Measurements from ENCODE around the gene CADPS.

Gene CADPS

DNA sequence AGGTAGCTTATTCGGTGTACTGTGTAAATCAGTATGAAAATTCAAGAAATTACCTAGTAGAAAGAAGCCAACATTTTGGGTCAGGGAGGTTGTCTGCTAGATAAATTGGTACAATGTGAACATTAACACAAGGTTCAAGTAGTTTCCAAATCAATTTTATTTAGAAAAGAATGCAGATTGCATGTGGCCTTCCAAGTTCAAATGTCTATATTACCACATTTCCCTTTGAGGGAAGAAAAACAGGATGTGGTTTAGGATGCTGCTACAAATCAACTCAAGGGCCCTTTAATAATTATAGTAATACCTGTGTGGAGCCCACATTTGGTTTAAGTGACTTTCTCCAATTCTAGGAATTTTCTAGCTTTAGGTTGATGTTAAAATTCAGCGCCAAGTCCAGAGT lies 57.5 kb downstream of the CADPS start:
- Histone ChIP-seq H3K4me3 (ENCODE audit: low read depth in 1 of 2, low read length in 2 of 2) (no peak overlapping the region), H3K36me3 (ENCODE audit: control insufficient read depth in 1 of 2, insufficient read depth in 2 of 2, low read length in 2 of 2) (no peaks in the 10 kb centered on the region), H3K4me1 (ENCODE audit: control insufficient read depth in 1 of 2, insufficient read depth in 2 of 2, low read length in 2 of 2) (no peaks in the 10 kb centered on the region), H3K9me3 (ENCODE audit: control insufficient read depth in 1 of 2, low read length in 2 of 2) (no peaks in the 10 kb centered on the region), H3K27me3 (ENCODE audit: control insufficient read depth in 1 of 2, insufficient read depth in 2 of 2, low read length in 2 of 2) (no peaks in the 10 kb centered on the region), H3K27ac (ENCODE audit: low read depth, low read length) (no peak overlapping the region), H3K9ac (ENCODE audit: low read depth in 1 of 2, low read length in 2 of 2) (no peak overlapping the region)

DNA sequence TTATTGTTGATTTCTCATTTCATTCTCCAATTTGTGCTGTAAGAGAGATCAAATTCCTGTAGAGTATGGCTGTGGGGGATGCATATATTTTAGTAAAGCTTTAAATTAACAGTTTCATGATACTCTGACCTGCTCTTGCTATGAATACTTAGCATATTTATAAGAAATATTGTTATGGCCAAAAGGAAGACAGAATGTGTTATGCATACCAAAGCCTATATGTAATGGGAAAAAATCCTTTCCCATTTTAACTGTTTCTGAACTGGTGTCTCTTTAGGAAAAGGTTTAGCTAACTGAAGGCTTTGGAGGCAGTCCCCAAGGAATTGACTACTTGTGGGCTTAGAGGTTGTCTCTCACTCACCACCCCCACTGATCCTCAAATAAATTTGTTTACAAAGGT lies 59.2 kb downstream of the CADPS start:
- no peak overlapping the region for H3K27ac ChIP-seq (ENCODE audit: low read depth, low read length)

DNA sequence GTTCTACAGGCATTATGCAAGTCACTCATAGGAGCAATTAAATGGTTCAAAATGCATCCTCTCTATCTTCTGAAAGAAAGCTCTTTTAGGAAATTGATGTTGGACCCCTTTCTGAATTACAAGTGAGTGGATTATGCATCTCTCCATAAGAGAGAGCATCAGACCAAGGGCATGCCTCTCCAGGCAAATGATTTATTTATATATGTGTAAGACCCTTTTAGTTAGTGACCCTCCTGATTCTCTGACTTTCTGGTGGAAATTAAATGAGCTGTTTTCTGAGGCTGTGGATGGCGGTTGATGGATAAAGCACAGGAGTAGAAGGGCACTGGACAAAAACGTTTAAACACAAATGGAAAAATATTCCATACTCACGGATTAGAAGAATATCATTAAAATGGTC lies 62.6 kb downstream of the CADPS start:
- H3K36me3 ChIP-seq (ENCODE audit: control insufficient read depth in 1 of 2, insufficient read depth in 2 of 2, low read length in 2 of 2) = no peaks in the 10 kb centered on the region
- H3K9ac ChIP-seq (ENCODE audit: low read depth in 1 of 2, low read length in 2 of 2) = no peak overlapping the region
- no peaks in the 10 kb centered on the region for H3K4me1 ChIP-seq (ENCODE audit: control insufficient read depth in 1 of 2, insufficient read depth in 2 of 2, low read length in 2 of 2)
- H3K27ac ChIP-seq (ENCODE audit: low read depth, low read length) = no peak overlapping the region
- no peaks in the 10 kb centered on the region for H3K9me3 ChIP-seq (ENCODE audit: control insufficient read depth in 1 of 2, low read length in 2 of 2)
- H3K4me3 ChIP-seq (ENCODE audit: low read depth in 1 of 2, low read length in 2 of 2) = no peak overlapping the region
- no peaks in the 10 kb centered on the region for H3K27me3 ChIP-seq (ENCODE audit: control insufficient read depth in 1 of 2, insufficient read depth in 2 of 2, low read length in 2 of 2)

More for the DNA sequence above, 59.2 kb downstream of the CADPS start:
- H3K4me3 ChIP-seq (ENCODE audit: low read depth in 1 of 2, low read length in 2 of 2) = no peak overlapping the region
- H3K9ac ChIP-seq (ENCODE audit: low read depth in 1 of 2, low read length in 2 of 2) = no peak overlapping the region
- no peaks in the 10 kb centered on the region for H3K36me3 ChIP-seq (ENCODE audit: control insufficient read depth in 1 of 2, insufficient read depth in 2 of 2, low read length in 2 of 2)
- no peaks in the 10 kb centered on the region for H3K9me3 ChIP-seq (ENCODE audit: control insufficient read depth in 1 of 2, low read length in 2 of 2)
- no peaks in the 10 kb centered on the region for H3K27me3 ChIP-seq (ENCODE audit: control insufficient read depth in 1 of 2, insufficient read depth in 2 of 2, low read length in 2 of 2)
- H3K4me1 ChIP-seq (ENCODE audit: control insufficient read depth in 1 of 2, insufficient read depth in 2 of 2, low read length in 2 of 2) = no peaks in the 10 kb centered on the region

DNA sequence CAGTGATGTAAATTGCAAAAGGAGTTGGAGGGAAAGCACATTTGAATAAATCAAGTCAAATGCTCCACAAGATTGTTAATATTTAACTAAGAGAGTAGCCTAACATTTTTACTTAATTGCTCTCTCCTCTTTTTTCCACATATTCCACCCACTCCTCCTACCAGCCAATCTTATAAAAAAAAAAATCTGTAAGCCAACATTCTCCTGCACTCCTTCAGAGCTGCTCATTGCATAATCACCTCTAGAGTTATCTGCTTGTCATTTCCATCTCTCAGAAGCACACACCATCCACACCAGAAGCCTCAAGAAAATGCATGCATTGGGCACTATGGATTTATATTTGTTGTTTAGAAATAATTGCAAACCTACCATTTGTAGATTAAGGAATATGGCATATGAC lies 64.1 kb downstream of the CADPS start:
- H3K4me1 ChIP-seq (ENCODE audit: control insufficient read depth in 1 of 2, insufficient read depth in 2 of 2, low read length in 2 of 2) = no peaks in the 10 kb centered on the region
- H3K9ac ChIP-seq (ENCODE audit: low read depth in 1 of 2, low read length in 2 of 2) = no peak overlapping the region
- no peaks in the 10 kb centered on the region for H3K36me3 ChIP-seq (ENCODE audit: control insufficient read depth in 1 of 2, insufficient read depth in 2 of 2, low read length in 2 of 2)
- H3K27ac ChIP-seq (ENCODE audit: low read depth, low read length) = no peak overlapping the region
- H3K27me3 ChIP-seq (ENCODE audit: control insufficient read depth in 1 of 2, insufficient read depth in 2 of 2, low read length in 2 of 2) = no peaks in the 10 kb centered on the region
- H3K4me3 ChIP-seq (ENCODE audit: low read depth in 1 of 2, low read length in 2 of 2) = no peak overlapping the region
- no peaks in the 10 kb centered on the region for H3K9me3 ChIP-seq (ENCODE audit: control insufficient read depth in 1 of 2, low read length in 2 of 2)

DNA sequence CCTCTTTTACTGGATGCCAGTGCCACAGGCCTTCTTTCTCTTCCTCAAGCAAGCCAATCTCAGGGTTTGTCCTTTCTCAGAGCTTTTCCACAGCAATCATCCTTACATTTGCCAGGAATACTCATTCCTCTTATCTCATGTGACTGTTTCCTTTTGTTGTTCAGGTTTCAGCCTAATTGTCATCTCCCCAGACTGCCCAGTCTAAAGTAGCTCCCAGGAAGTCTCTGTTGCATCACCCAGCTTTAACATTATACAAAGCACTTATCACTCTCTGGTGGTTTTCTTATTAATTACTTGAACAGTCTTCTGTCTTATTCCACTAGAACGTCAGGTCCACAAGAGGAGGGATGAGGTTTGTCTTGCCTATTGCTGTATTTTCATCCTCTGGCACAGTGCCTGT lies 65.8 kb downstream of the CADPS start:
- H3K36me3 ChIP-seq (ENCODE audit: control insufficient read depth in 1 of 2, insufficient read depth in 2 of 2, low read length in 2 of 2) = no peaks in the 10 kb centered on the region
- no peaks in the 10 kb centered on the region for H3K4me1 ChIP-seq (ENCODE audit: control insufficient read depth in 1 of 2, insufficient read depth in 2 of 2, low read length in 2 of 2)
- H3K4me3 ChIP-seq (ENCODE audit: low read depth in 1 of 2, low read length in 2 of 2) = no peak overlapping the region
- no peaks in the 10 kb centered on the region for H3K27me3 ChIP-seq (ENCODE audit: control insufficient read depth in 1 of 2, insufficient read depth in 2 of 2, low read length in 2 of 2)
- H3K27ac ChIP-seq (ENCODE audit: low read depth, low read length) = no peak overlapping the region
- no peak overlapping the region for H3K9ac ChIP-seq (ENCODE audit: low read depth in 1 of 2, low read length in 2 of 2)
- H3K9me3 ChIP-seq (ENCODE audit: control insufficient read depth in 1 of 2, low read length in 2 of 2) = no peaks in the 10 kb centered on the region

DNA sequence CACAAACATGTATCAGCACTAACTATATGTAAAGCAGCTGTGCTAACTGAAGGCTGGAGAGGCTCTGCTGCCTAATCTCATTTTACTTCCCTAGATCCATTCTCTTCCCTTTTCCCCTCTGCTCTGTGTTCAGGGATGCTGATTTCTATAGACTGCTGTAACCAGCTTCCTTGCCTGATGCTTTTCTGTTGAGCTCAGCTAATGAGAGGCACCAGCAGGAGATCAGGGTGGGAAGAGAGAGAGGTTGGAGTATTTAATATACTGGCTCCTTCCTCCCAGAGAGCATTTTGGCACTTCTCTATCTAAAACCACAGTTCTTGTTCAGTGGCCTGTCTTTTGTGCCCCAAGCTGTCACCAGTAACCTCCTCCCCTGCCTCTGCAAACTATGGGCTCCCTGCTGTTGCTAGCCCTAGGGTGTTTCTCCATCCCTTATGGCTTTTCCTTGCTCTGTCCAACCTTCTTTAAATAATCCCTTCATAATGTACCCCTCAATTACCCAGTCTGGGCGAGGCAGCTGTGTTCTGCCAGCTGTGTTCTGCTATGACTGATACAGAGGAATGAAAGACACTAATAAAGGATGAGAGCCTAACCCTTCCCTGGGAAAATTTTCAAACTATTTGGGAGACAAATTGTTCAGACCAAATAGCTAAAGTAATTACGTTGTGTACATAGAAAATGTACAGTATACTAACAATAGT lies 69.5 kb downstream of the CADPS start:
- no peaks in the 10 kb centered on the region for H3K36me3 ChIP-seq (ENCODE audit: control insufficient read depth in 1 of 2, insufficient read depth in 2 of 2, low read length in 2 of 2)
- no peak overlapping the region for H3K9ac ChIP-seq (ENCODE audit: low read depth in 1 of 2, low read length in 2 of 2)
- no peak overlapping the region for H3K4me3 ChIP-seq (ENCODE audit: low read depth in 1 of 2, low read length in 2 of 2)

DNA sequence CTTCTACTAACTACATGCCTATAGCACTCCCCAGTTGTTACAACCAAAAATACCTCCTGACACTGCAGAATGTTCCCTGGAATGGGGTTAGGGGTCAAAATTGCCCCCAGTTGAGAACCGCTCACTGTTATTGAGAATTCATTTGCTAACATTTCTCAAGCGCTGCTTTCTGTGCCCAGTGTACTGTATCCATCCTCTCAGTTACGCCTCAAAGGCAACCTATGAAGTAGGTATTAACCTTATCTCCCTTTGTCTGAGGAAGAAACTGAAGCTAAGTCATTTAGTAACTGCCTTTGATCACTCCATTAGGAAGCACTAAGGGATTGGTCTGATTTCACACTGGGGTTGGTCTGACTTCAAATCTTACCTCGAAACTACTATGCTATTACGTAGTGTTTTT lies 70.1 kb downstream of the CADPS start:
- no peaks in the 10 kb centered on the region for H3K9me3 ChIP-seq (ENCODE audit: control insufficient read depth in 1 of 2, low read length in 2 of 2)
- no peak overlapping the region for H3K4me3 ChIP-seq (ENCODE audit: low read depth in 1 of 2, low read length in 2 of 2)
- no peaks in the 10 kb centered on the region for H3K36me3 ChIP-seq (ENCODE audit: control insufficient read depth in 1 of 2, insufficient read depth in 2 of 2, low read length in 2 of 2)
- no peaks in the 10 kb centered on the region for H3K27me3 ChIP-seq (ENCODE audit: control insufficient read depth in 1 of 2, insufficient read depth in 2 of 2, low read length in 2 of 2)
- no peak overlapping the region for H3K27ac ChIP-seq (ENCODE audit: low read depth, low read length)
- no peaks in the 10 kb centered on the region for H3K4me1 ChIP-seq (ENCODE audit: control insufficient read depth in 1 of 2, insufficient read depth in 2 of 2, low read length in 2 of 2)
- no peak overlapping the region for H3K9ac ChIP-seq (ENCODE audit: low read depth in 1 of 2, low read length in 2 of 2)

More for the DNA sequence above, 69.5 kb downstream of the CADPS start:
- H3K27me3 ChIP-seq (ENCODE audit: control insufficient read depth in 1 of 2, insufficient read depth in 2 of 2, low read length in 2 of 2) = no peaks in the 10 kb centered on the region
- no peak overlapping the region for H3K27ac ChIP-seq (ENCODE audit: low read depth, low read length)
- H3K4me1 ChIP-seq (ENCODE audit: control insufficient read depth in 1 of 2, insufficient read depth in 2 of 2, low read length in 2 of 2) = no peaks in the 10 kb centered on the region
- no peaks in the 10 kb centered on the region for H3K9me3 ChIP-seq (ENCODE audit: control insufficient read depth in 1 of 2, low read length in 2 of 2)

DNA sequence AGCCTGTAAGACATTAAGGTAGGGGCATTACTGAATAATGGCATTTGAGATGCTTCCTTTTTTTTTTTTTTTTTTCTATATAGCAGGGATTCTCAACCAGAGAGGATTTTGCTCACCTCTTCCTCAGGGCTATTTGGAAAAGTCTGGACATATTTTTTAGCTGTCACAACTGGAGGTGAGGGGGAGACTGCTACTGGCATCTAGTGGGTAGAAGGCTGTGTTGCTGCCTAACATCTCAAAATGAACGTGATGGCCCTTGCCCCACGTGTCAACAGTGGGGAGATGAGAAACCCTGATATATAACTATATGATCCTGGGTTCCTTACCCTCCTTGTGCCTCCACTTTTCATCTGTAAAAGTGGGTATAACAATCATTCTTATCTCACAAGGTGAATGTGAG lies 71.9 kb downstream of the CADPS start:
- Histone ChIP-seq H3K9ac (ENCODE audit: low read depth in 1 of 2, low read length in 2 of 2) (no peak overlapping the region), H3K27me3 (ENCODE audit: control insufficient read depth in 1 of 2, insufficient read depth in 2 of 2, low read length in 2 of 2) (no peaks in the 10 kb centered on the region), H3K27ac (ENCODE audit: low read depth, low read length) (no peak overlapping the region), H3K4me1 (ENCODE audit: control insufficient read depth in 1 of 2, insufficient read depth in 2 of 2, low read length in 2 of 2) (no peaks in the 10 kb centered on the region), H3K9me3 (ENCODE audit: control insufficient read depth in 1 of 2, low read length in 2 of 2) (no peaks in the 10 kb centered on the region), H3K36me3 (ENCODE audit: control insufficient read depth in 1 of 2, insufficient read depth in 2 of 2, low read length in 2 of 2) (no peaks in the 10 kb centered on the region), H3K4me3 (ENCODE audit: low read depth in 1 of 2, low read length in 2 of 2) (no peak overlapping the region)

DNA sequence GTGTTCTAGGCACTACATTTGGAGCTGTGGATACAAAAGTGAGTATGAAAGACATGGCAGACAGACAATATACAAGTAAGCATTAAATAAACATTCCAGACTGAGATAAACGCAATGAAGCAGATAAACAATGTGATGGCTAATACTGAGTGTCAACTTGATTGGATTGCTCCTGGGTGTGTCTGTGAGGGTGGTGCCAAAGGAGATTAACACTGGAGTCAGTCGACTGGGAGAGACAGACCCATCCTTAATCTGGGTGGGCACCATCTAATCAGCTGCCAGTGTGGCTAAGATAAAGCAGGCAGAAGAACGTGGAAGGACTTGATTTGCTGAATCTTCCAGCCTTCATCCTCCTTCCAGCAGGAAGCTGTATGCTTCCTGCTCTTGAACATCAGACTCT lies 77.2 kb downstream of the CADPS start:
- Histone ChIP-seq H3K9ac (ENCODE audit: low read depth in 1 of 2, low read length in 2 of 2) (no peak overlapping the region), H3K4me3 (ENCODE audit: low read depth in 1 of 2, low read length in 2 of 2) (no peak overlapping the region), H3K27me3 (ENCODE audit: control insufficient read depth in 1 of 2, insufficient read depth in 2 of 2, low read length in 2 of 2) (no peaks in the 10 kb centered on the region), H3K4me1 (ENCODE audit: control insufficient read depth in 1 of 2, insufficient read depth in 2 of 2, low read length in 2 of 2) (no peaks in the 10 kb centered on the region), H3K9me3 (ENCODE audit: control insufficient read depth in 1 of 2, low read length in 2 of 2) (no peaks in the 10 kb centered on the region), H3K27ac (ENCODE audit: low read depth, low read length) (no peak overlapping the region), H3K36me3 (ENCODE audit: control insufficient read depth in 1 of 2, insufficient read depth in 2 of 2, low read length in 2 of 2) (no peaks in the 10 kb centered on the region)

DNA sequence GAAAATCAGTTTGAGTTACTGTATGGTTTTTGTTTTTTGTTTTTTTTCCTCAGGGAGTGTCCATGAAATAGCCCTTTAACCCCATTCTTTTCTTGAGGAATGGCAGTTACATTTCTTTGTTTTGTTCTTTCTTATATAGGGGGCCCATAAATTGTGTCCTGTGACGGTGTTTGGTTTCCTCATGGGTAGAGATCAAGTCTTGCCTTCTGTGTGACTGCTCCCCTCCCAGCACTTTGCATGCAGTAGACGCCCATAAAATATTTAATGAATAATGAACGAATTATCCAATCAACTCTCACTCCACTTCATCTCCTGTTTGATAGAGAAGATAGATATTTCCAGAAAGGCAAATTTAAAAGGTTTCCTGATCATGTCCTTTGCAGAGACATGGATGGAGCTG lies 78.1 kb downstream of the CADPS start:
- no peaks in the 10 kb centered on the region for H3K9me3 ChIP-seq (ENCODE audit: control insufficient read depth in 1 of 2, low read length in 2 of 2)
- no peaks in the 10 kb centered on the region for H3K27me3 ChIP-seq (ENCODE audit: control insufficient read depth in 1 of 2, insufficient read depth in 2 of 2, low read length in 2 of 2)
- no peaks in the 10 kb centered on the region for H3K4me1 ChIP-seq (ENCODE audit: control insufficient read depth in 1 of 2, insufficient read depth in 2 of 2, low read length in 2 of 2)
- no peaks in the 10 kb centered on the region for H3K36me3 ChIP-seq (ENCODE audit: control insufficient read depth in 1 of 2, insufficient read depth in 2 of 2, low read length in 2 of 2)
- no peak overlapping the region for H3K27ac ChIP-seq (ENCODE audit: low read depth, low read length)
- H3K9ac ChIP-seq (ENCODE audit: low read depth in 1 of 2, low read length in 2 of 2) = no peak overlapping the region
- no peak overlapping the region for H3K4me3 ChIP-seq (ENCODE audit: low read depth in 1 of 2, low read length in 2 of 2)

All from duodenal mucosa (tissue), 2 donors.